GM19455 (cell line): ENCODE results near the gene RIOK1.
"Not testable (repeated sequence)": the region's sequence is repeated elsewhere in the genome, so short reads cannot be mapped to it uniquely, and the experiment has no call there.

Source experiments
- ATAC-seq: cut with Tn5 transposase; IDR thresholded peaks from one replicate; pipeline ENCODE4 v1.9.1; 2021; ENCODE audit not compliant: unreplicated experiment

The RIOK1 gene

DNA sequence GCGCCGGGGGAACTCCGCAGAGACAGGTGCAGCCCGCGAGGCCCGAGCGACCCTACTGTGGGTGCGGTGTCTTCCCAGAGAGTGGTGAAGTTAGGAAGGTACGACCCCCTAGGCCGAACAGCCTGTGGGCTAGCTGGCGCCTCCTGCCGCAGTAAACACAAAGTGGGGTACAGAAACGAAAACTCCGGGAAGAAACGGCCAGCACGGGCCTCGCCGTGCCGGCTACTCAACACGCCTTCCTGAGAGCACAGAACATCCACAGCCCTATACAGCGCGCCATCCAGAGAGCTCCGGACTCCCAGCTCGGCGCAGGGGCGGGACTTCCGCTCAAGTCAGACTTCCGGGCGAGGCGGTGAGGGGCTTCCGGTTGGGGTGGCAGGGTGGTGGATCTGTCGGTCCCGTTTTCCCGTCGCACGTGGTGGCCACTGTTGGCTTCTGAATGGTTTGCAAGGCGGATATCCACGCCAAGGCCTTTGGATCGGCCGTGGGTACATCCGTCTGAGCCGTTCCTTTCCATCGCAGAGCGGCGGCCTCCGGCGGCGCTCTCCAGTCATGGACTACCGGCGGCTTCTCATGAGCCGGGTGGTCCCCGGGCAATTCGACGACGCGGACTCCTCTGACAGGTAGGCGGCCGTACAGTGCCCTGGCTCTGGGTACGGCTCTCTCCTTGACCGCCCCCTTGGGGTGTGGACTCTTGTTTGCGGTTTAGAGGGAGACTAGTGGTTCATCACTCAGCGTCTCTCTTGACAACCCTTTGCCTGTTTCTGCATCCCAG lies at the start of gene RIOK1, which contains the start of gene CAGE1:
Gene RIOK1, plus strand, starts transcription at position 358 of the 775 bp plus-strand sequence. Its CDS starts 195 bp downstream, at position 553.
Gene CAGE1, minus strand, starts transcription at position 292 of the 775 bp plus-strand sequence. CDS start 2,569 bp downstream, outside the sequence.
- peak; percentile 99 for ATAC-seq

- no peak for ATAC-seq
Observed at GRCh38 chr6:7341271-7341670, 48.3 kb upstream of the RIOK1 start.

DNA sequence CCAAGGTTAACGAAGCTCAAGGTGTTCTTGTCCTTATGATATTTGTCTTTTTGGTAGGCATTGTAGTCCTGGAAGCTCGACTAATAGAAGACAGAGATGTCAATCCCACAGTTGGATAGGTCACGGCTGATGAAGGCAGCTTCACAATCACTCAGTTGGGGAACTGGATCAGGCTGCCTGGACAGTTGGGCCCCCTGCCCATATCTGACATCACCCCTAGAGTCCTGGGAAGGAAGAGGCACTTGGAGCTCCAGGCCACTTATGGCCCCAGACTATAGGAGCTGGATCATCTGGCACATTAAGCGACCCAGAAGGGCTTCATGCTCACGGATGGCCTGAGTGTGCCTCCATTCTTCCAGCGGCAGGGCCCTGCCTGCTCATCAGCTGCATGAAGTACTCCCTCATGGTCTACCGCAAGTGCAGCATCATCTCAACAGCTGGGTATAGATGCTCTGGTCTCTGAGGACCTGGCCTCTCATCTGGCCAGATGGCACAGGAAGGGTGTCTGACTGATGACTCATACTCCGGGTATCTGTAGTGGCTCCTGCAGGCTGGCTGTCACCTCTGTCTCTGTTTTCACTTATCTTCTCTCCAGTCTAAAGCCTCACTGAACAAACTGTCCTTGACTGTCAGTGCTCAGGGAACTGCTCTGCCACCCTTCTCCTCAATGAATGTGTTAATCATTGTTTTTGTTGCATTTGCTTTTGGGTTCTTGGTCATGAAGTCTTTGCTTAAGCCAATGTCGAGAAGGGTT lies 47.4 kb upstream of the RIOK1 start:
- peak; percentile 90 for ATAC-seq

DNA sequence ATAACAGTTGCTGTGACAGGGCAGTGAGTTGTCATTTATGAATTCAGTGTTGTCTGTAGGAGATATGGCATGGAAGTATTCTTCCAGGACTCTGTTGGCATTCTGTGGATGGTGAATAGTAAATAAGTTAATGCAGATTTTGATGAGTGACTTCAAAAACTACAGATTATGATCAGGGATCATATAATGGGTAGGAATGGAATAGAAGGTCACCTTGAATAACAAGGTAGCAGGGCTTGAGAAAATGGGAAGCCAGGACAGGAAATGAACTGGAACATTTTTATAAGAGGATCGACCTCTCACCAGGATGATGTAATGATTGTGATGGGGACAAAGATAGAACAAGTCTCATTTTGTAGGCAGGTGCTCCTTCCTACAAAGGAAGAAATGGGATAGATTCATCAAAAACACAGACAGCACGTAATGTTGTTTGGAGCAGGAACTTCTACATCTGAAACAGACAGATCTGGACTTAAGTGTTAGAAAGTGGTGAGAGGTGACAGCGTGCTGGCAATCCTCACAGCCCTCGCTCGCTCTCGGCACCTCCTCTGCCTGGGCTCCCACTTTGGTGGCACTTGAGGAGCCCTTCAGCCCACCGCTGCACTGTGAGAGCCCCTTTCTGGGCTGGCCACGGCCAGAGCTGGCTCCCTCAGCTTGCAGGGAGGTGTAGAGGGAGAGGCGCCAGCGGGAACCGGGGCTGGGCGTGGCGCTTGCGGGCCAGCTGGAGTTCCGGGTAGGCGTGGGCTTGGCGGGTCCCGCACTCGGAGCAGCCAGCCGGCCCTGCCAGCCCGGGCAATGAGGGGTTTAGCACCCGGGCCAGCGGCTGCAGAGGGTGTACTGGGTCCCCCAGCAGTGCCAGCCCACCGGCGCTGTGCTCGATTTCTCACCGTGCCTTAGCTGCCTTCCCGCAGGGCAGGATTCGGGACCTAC lies 45.8 kb upstream of the RIOK1 start:
- no peak for ATAC-seq

- ATAC-seq = not testable (repeated sequence)
Observed at GRCh38 chr6:7344773-7345450, 44.7 kb upstream of the RIOK1 start.

DNA sequence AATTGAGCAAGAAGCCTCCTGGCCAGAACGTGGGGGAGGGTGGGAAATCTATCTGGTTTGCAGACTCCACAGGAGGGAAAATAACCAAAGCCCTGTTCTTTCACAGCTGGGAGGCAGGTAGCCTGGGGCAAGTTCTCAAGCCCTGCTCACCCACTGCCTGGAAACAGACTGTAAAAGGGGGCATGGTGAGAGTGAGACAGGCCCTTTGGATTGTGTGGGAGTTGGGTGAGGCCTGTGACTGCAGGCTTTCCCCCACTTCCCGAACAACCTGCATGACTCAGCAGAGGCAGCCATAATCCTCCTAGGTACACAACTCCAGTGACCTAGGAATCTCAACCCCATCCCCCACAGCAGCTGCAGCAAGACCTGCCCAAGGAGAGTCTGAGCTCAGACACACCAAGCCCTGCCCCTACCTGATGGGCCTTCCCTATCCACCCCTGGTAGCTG lies 42.0 kb upstream of the RIOK1 start:
- ATAC-seq = not testable (repeated sequence)

- ATAC-seq = not testable (repeated sequence)
Observed at GRCh38 chr6:7350591-7350990, 39.0 kb upstream of the RIOK1 start.

- ATAC-seq = not testable (repeated sequence)
Observed at GRCh38 chr6:7351916-7352315, 37.7 kb upstream of the RIOK1 start.

- no peak for ATAC-seq
Observed at GRCh38 chr6:7367408-7367807, 22.2 kb upstream of the RIOK1 start.

DNA sequence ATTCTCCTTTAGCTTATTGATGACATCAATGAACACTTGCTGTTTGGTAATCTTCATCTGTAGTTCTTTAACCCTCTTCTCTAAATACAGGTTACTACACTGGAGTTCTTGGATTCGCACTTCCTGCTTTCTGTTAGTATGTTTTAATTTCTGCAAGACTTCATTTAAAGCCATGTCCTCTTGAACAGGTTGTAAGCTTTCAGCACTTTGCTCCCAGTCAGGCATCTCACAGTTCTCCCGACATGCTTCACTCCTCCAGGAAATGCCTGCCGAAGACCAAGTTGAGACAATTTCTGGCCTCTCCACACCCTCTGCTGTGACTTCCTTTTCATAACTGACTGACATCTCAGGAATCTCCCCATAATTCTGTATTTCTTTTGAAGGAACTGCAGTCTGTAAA lies 15.9 kb upstream of the RIOK1 start:
- ATAC-seq = no peak

- ATAC-seq = no peak
Observed at GRCh38 chr6:7377961-7378360, 11.6 kb upstream of the RIOK1 start.

- no peak for ATAC-seq
Observed at GRCh38 chr6:7378740-7379139, 10.9 kb upstream of the RIOK1 start.

DNA sequence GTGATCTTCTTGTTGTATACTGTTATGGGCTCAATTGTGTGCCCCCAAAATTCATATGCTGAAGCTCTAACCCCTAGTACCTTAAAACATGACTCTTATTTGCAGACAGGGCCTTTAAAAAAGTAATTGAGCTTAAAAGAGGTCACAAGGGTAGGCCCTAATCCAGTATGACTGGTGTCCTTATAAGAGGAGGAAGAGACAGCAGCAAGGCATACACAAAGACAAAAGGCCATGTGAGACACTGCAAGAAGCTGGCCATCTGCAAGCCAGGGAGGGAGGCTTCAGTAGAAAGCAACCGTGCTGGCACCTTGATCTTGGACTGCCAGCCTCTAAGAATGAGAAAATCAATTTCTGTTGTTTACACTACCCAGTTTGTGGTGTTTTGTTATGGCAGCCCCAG lies 8.5 kb upstream of the RIOK1 start:
- no peak for ATAC-seq

- ATAC-seq = no peak
Observed at GRCh38 chr6:7389162-7389450, 502 bp upstream of the RIOK1 start.

GRCh38 chr6:7390226-7390878 lies 744 bp downstream of the RIOK1 start:
- ATAC-seq = peak; percentile 5

GRCh38 chr6:7391151-7391550 lies 1.5 kb downstream of the RIOK1 start:
- ATAC-seq = no peak

DNA sequence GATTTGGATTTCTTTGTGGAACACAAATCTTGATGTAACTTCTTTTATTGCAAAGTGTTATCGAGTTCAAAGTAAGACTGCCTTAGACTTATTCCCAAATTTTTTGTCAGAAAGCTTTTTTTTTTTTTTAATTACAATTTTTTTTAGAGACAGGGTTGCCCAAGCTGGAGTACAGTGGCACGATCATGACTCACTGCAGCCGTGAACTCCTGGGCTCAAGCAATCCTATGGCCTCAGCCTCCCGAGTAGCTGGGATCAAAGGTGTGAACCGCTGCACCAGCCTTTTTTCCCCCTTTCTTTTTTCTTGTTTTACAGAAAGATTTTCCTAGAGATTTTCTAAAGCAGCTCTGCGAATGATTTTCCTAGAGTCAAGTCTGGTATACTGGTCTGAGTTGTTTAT lies 2.8 kb downstream of the RIOK1 start:
- no peak for ATAC-seq

GRCh38 chr6:7401075-7401474 lies 11.5 kb downstream of the RIOK1 start:
- ATAC-seq = no peak

DNA sequence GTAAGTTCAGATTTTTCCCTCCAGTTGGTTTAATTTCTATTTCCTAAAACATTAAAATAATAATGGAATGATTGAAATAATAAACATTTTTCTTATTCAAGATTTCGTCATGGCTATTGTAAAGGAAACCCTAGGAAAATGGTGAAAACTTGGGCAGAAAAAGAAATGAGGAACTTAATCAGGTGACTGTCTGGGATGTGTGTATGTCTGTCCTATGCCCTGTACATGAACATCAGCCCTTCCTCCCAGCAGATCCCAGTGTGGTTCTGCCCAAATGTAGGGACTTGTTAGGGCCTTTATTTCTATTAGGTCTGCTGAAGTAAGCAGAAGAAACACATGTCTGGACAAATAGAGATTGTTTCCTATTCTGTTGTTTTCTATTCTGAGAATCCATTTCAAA lies 13.1 kb downstream of the RIOK1 start:
- ATAC-seq = no peak

DNA sequence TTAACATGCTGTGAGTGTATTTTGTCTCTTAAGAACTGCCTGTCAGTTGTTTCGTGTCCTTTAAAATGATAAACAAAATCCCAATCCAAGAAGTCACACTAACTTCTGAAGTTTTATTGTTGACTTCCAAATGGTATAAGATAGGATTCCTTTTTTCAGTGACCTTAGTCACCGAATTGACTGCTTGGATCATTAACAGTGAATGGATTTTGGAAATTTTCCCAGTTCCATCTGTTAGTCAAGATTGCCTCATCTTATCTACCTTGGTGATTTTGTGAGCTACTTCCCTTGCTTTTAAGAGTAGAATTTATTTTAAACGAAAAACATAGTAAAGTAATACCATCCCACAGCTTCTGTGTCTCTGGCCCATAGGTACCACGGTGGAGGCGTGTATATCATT lies 14.9 kb downstream of the RIOK1 start:
- ATAC-seq = no peak
